NCI-H128 (cell line): ENCODE data around the gene RBMX.
A peak's percentile ranks its signal among the peaks of the same experiment; 100 is the strongest.
"Not testable (repeated sequence)": the region's sequence is repeated elsewhere in the genome, so short reads cannot be mapped to it uniquely, and the experiment has no call there.

Source experiments
- DNase-seq: peaks from one replicate; lab custom pipeline; 2025; ENCODE audit not compliant: unreplicated experiment; lab: John Stamatoyannopoulos, UW

The RBMX gene

DNA sequence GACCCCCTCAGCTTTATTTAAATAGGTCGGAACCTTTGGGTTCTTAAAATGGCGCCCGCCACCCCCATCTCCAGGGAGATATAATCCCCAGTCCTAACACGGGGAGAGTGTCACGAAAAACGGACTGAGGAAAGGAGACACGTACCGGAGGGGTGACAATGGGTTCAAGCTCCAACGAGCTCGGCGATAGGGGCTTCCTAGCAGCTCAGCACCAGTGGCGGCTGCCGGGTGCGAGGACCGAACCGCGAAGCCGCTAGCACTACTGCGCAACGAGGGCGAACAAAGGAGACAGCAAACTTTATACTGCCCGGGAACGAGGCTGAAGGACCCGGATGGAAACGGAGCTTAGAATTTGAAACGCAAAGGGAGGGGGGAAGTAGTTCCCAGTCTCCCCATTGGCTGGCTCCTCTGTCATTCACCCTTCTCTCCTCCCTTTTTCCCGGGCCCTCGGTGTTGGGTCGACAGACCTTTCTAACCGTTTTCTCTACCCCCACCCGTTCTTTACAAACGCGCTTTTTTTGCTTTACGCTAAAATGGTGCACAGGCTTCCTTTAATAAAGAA is at the start of gene RBMX:
TSS of gene RBMX (minus strand) at position 274 of the 562 bp plus-strand sequence. CDS start 1,298 bp downstream, outside the sequence.
- peak; percentile 91 for DNase-seq

DNA sequence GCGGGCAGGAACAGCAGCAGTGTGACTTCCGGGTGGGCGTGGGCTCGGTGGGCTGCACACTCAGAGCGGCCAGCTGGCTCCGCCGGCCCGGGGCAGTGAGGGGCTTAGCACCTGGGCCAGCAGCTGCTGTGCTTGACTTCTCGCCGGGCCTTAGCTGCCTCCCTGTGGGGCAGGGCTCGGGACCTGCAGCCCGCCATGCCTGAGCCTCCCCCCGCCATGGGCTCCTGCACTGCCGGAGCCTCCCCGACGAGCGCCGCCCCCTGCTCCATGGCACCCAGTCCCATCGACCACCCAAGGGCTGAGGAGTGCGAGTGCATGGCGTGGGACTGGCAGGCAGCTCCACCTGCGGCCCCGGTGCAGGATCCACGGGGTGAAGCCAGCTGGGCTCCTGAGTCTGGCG is 40.9 kb upstream of the RBMX start:
- not testable (repeated sequence) for DNase-seq

DNA sequence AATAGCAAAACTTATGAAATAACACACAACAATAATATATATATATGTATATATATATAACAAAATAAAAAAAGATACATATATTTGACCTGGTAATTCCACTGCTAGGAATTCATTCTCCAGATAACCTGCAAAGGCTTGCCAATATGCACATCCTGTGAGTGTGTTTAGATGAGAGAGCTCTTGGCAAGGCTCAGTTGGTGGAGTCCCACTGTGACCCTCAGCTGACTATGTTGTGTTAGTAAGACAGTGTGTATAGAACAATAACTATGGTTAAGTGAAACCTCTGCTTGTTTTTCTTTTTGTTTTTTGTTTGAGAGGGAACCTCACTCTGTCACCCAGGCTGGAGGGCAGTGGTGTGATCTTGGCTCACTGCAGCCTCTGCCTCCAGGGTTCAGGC is 39.5 kb upstream of the RBMX start:
- DNase-seq, result no peak

GRCh38 chrX:136916827-136917226 is 36.3 kb upstream of the RBMX start:
- no peak for DNase-seq

DNA sequence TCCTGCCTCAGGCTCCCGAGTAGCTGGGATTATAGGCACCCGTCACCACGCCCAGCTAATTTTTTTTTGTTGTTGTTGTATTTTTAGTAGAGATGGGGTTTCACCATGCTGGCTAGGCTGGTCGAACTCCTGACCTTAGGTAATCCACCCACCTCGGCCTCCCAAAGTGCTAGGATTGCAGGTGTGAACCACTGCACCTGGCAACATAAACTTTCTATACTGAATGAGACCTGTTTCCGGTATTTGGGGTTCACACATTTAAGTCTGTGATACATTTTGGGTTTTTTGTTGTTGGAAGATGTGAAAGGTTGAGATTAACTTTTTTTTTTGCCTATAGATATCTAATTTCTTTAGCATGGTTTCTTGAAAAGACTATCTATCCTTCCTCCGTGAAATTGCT is 31.1 kb upstream of the RBMX start:
- DNase-seq, result not testable (repeated sequence)

DNA sequence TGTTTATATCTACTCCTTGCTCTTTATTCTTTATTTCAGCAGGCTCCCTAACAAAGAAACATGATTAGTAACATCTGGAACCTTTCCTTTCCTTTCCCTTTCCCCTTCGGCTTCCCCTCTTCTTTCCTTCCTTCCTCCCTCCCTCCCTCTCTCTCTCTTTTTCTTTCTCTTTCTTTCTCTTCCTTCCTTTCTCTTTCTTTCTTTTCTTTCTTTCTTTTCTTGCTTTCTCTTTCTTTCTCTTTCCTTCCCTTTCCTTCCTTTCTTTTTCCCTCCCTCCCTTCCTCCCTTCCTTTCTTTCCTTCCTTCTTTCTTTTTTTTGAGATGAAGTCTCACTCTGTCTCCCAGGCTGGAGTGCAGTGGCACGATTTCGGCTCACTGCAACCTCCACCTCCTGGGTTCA is 30.7 kb upstream of the RBMX start:
- no peak for DNase-seq

DNA sequence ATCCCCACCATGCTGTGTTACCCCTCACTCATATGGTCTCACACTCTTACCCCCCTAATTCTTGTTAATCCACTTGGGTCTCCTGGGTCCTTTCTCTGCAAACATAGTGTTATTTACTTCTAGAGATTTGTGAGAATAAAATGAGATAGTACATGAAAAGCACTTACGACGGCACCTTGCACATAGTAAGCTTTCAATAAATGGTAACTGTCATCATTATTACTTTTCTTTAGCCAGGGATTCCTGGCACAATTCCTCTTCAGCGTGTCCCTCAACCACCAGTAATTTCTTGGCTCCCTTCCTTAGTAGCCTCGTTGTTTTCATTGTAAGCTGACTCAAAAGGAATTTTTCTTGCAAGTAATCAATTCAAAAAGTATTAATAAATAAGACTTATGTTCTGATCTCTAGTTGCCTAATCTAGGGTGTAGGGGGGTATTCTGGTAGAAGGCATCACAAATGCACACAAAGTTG is 30.1 kb upstream of the RBMX start:
- DNase-seq, result no peak

DNA sequence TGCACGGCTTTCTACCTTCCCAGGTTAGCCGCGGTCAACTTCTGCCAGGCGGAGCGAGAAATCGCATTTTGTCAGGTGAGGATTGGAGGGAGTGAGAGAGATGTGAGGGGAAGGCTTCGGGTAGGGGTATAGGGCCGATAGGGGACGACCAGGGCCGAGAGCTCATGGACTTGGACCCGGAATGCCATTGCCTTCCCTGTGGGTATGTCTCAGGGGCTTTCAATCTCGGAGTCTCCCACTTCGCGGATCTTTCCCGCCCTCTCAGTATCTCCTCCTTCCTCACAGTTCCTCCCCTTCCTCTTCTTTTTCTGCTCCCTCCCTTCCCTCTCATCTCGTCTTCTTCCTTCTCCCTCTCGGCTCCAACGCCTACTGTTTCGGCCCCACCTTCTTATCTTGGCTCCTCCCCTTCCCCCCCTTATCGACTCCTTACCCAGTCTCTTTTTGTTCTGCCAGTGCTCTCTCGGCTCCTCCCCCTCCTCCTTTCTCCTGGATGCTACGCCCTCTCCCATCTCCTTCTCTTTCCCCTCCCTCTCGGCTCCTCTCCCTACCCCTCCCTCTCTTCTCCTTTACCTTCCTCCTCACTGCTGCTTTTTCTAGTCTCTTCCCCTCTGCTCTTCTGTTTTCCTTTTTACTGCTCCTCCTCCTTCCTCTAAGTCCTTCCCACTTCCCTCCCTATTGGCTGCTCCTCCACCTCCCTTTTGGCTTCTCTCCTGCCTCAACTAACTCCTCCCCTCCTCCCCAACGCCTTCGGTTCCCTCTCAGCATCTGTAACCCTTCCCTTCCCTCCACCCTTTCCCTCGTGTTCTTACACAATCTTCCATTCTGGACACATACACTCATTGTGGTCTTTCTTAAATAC is 29.4 kb upstream of the RBMX start:
- DNase-seq, result peak; percentile 36

DNA sequence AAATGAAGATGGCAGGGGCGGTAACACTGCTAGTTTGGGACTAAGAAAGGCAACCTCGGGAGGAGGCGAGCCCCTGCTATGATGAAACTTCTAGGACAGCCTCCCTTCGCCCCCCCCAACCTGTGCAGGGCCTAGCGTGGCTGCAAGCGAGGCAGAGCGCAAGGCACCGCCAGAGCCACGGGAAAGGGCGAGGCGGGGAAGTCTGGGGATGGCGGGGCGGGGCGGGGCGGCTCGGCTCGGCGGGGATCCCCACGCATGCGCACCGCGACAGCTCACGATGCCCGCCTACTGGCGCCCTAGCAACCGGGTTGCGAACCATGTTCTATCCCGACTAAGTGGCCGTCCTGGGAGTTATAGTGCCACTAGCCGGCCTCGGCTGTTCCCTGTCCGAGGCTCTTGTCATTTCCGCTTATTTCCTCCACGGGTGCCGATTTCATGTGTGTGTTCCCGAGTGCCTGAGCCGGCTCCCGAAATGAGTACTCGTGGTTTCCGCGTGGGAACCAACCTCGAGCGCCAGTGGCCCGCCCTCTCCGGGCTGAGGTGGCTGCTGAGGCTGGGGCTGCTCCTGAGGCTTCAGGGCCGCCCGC is 28.7 kb upstream of the RBMX start:
- DNase-seq, result peak; percentile 65

GRCh38 chrX:136907621-136908020 is 27.1 kb upstream of the RBMX start:
- DNase-seq, result no peak

GRCh38 chrX:136906921-136907510 is 26.5 kb upstream of the RBMX start:
- no peak for DNase-seq

- not testable (repeated sequence) for DNase-seq
Observed at GRCh38 chrX:136904067-136904466, 23.5 kb upstream of the RBMX start.

DNA sequence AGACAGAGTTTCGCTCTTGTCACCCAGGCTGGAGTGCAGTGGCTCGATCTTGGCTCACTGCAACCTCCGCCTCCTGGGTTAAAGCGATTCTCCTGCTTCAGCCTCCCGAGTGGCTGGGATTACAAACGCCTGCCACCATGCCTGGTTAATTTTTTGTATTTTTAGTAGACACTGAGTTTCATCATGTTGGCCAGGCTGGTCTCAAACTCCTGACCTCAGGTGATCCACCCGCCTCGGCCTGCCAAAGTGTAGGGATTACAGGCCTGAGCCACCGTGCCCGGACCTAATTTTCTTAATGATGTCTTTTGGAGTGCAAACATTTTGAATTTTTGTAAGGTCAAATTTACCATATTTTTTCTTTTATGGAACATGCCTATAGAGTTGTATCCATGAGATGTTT is 19.5 kb upstream of the RBMX start:
- DNase-seq, result not testable (repeated sequence)

DNA sequence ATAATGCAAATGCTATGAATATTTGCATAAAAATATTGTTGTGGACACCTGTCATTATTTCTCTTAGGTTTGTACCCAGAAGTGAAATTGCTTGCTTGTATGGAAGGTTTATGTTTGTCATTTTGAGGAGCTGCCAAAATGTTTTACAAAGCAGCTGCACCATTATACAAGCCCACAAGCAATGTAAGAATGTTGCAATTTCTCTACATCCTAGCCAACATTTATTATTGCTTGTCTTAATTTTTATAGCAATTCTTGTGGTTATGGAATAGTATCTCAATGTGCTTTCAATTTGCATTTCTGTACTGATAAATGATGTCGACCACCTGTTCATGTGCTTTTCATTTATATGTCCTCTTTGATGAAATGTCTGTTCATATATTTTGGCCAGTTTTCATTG is 18.7 kb upstream of the RBMX start:
- no peak for DNase-seq

DNA sequence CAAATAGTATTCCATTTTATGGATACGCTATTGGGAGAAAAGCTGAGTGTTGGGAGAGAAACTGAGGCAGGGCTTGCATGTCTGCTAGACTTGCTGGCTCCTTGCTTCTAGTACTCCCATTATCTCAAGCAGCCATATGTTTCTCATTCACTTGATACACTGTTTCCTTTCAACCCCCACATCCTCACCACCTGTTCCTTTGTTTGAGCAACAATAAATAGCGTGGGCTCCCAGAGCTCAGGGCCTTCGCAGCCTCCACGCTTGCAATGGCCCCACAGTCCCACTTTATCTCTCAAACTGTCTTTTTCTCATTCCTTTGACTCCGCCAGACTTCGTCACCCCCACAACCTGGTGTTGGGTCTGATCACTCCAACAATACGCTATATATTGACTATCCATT is 18.2 kb upstream of the RBMX start:
- DNase-seq, result not testable (repeated sequence)

DNA sequence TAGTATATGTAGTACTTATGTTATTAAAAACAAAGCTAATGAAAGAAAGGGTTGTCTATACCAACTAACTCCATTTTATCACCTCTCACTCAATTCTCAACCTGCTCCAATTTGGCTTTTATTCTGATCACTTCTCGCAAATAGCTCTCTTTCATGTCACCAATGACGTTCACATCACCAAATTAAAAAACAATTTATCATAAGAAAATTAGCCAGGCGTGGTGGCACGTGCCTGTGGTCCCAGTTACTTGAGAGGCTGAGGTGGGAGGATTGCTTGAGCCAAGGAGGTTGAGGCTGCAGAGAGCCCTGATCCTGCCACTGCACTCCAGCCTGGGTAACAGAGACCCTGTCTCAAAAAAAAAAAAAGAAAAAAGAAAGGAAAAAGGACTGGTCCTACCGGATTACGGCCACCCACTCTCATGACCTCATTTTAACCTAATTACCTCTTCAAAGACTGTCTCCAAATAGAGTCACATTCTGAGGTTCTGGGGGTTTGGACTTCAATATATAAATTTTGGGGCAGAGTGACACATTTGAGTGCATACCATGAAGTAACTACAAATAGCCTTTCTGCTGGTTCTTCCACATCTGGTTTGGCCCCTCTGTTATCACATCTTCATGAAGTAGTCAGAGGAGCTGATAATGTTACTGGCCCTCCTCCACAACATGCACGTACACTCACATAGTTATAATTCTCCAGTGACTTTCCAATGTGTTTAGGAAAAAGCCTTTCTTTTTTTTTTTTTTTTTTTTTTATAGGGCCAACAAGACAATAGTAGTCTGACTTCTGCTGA is 15.8 kb upstream of the RBMX start:
- no peak for DNase-seq

GRCh38 chrX:136892412-136892811 is 11.9 kb upstream of the RBMX start:
- DNase-seq, result no peak

DNA sequence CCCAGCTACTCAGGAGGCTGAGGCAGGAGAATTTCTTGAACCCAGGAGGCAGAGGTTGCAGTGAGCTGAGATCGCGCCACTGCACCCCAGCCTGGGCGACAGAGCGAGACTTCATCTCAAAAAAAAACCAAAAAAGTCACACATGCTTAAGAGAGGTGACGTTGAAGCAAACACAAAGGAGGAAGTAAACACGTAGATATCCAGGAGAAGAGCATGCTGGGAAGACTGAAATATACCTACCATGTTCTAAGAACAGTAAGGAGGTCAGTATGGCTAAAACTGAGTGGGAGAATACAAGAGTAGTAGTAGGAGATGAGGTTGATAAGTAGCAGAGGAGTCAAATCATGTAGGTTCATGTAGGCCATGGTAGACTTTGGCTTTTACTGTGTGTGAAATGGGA is 10.1 kb upstream of the RBMX start:
- DNase-seq, result not testable (repeated sequence)

GRCh38 chrX:136889269-136889668 is 8.7 kb upstream of the RBMX start:
- no peak for DNase-seq

GRCh38 chrX:136880003-136880451 is 498 bp downstream of the RBMX start:
- no peak for DNase-seq
